Endothelial cell (in vitro differentiated cells): ENCODE measurements around the gene LAPTM4A. TPM values are rescaled to one million over a fixed set of nuclear protein-coding genes. Genes with fewer than 3 reads are reported as not detected.

Source experiments
- DNase-seq: peaks from one replicate; pipeline ENCODE4 v3.0.0; 2021; ENCODE audit warnings: low spot score
- H3K27ac Mint-ChIP-seq: one replicate; pipeline ENCODE4 v1.8.0; 2021; ENCODE audit warnings: mixed read lengths, inconsistent platforms; ENCODE audit not compliant: unreplicated experiment
- H3K27me3 Mint-ChIP-seq: one replicate; pipeline ENCODE4 v1.8.0; 2021; ENCODE audit warnings: mild to moderate bottlenecking, moderate library complexity, mixed read lengths, inconsistent platforms; ENCODE audit not compliant: unreplicated experiment
- H3K36me3 Mint-ChIP-seq: one replicate; pipeline ENCODE4 v1.8.0; 2021; ENCODE audit warnings: mild to moderate bottlenecking, low read depth, mixed read lengths, inconsistent platforms; ENCODE audit not compliant: unreplicated experiment
- H3K4me1 Mint-ChIP-seq: one replicate; pipeline ENCODE4 v1.8.0; 2021; ENCODE audit warnings: mild to moderate bottlenecking, mixed read lengths, inconsistent platforms; ENCODE audit not compliant: unreplicated experiment
- H3K4me3 Mint-ChIP-seq: one replicate; pipeline ENCODE4 v1.8.0; 2021; ENCODE audit warnings: mild to moderate bottlenecking, mixed read lengths, inconsistent platforms; ENCODE audit not compliant: unreplicated experiment
- H3K9me3 Mint-ChIP-seq: one replicate; pipeline ENCODE4 v1.8.0; 2021; ENCODE audit warnings: mixed read lengths, inconsistent platforms; ENCODE audit not compliant: unreplicated experiment
- CTCF ChIP-seq: fragments of 200-600 bp; sonication (generic); IDR thresholded peaks from one replicate; pipeline ENCODE4 v1.5.0; 2021; ENCODE audit warnings: antibody characterized with exemption; ENCODE audit not compliant: unreplicated experiment
- total RNA-seq: library from RNA; stranded (reverse); fragmentation: NEBNext Ultra II Directional; extraction: Animal tissue kit (Norgen Biotek cat#: 25700); gene quantifications from one replicate; pipeline ENCODE4 v1.2.1, GENCODE V29; 2021; ENCODE audit not compliant: unreplicated experiment

Gene LAPTM4A
- total RNA-seq, 1 donor from 2014 or later = 264 TPM

- Mint-ChIP-seq H3K4me1 (peaks cover 10% of the 10 kb centered on the region), H3K36me3 (no peaks in the 10 kb centered on the region), H3K4me3 (no peak overlapping the region), H3K27ac (peak overlapping the region; percentile 28), H3K27me3 (peaks cover 6% of the 10 kb centered on the region), H3K9me3 (no peaks in the 10 kb centered on the region)
- DNase-seq = no peak
- no peak for TF ChIP-seq CTCF
Measured at GRCh38 chr2:20071397-20072383, 20.3 kb upstream of the LAPTM4A start.

GRCh38 chr2:20069756-20070155, 18.3 kb upstream of the LAPTM4A start:
- DNase-seq = no peak
- H3K9me3 Mint-ChIP-seq = no peaks in the 10 kb centered on the region
- H3K27me3 Mint-ChIP-seq = peaks cover 6% of the 10 kb centered on the region
- H3K36me3 Mint-ChIP-seq = no peaks in the 10 kb centered on the region
- H3K4me3 Mint-ChIP-seq = no peak overlapping the region
- no peak overlapping the region for H3K27ac Mint-ChIP-seq
- peaks cover 7% of the 10 kb centered on the region for H3K4me1 Mint-ChIP-seq
- TF ChIP-seq CTCF = no peak

- Mint-ChIP-seq H3K36me3 (no peaks in the 10 kb centered on the region), H3K4me1 (peaks cover 7% of the 10 kb centered on the region), H3K9me3 (no peaks in the 10 kb centered on the region), H3K27ac (no peak overlapping the region), H3K4me3 (no peak overlapping the region), H3K27me3 (peaks cover 6% of the 10 kb centered on the region)
- TF ChIP-seq CTCF = no peak
- DNase-seq = no peak
Measured at GRCh38 chr2:20067992-20068584, 16.7 kb upstream of the LAPTM4A start.

- Mint-ChIP-seq H3K4me1 (no peaks in the 10 kb centered on the region), H3K9me3 (no peaks in the 10 kb centered on the region), H3K27ac (no peak overlapping the region), H3K27me3 (peaks cover 5% of the 10 kb centered on the region), H3K4me3 (no peak overlapping the region), H3K36me3 (no peaks in the 10 kb centered on the region)
- no peak for TF ChIP-seq CTCF
- no peak for DNase-seq
Measured at GRCh38 chr2:20065885-20066602, 14.6 kb upstream of the LAPTM4A start.
